Measurements from ENCODE around the gene MDH2. TPM values are rescaled to one million over a fixed set of nuclear protein-coding genes. Genes with fewer than 3 reads are reported as not detected.
A peak's percentile ranks its signal among the peaks of the same experiment; 100 is the strongest.

The MDH2 gene
- total and polyA plus RNA-seq, 2 of the 4 experiments (the other 2 are of a cell fraction): 55.4 to 206 TPM

DNA sequence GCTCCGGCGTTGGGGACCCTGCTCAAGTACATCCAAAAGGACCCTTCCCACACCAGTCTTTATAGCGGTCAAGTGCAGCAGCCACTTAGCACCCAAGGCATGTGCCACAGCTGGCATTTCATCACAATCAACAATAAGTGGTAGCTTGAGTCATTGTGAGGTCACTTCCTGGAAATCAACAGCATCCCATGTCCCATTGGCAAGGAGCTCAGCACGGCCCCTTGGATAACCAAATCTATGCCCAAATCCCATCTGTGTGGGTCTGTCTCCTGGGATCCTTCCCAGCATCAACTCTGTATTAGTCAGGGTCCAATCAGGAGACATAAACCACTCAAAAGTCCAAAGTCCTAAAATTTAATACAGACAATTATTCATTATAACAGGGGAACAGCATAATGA is 27.1 kb downstream of the MDH2 start:
- WGBS, 2 experiments (ENCODE audit: extremely low coverage in 2 of 2, insufficient read length in 1 of 2): 100% methylated on average over 3 of the region's 4 CpGs; no CpG with 5 or more reads in 1 of the 2 experiments
- CTCF ChIA-PET: no interaction called here
- Histone ChIP-seq H4K8ac (ENCODE audit: low read depth in 2 of 2, low read length in 2 of 2) (no peak overlapping the region), H3K18ac (ENCODE audit: low read depth, low read length) (no peak overlapping the region), H3K36me3 (ENCODE audit: control insufficient read depth, insufficient read depth, low read length) (no peaks in the 10 kb centered on the region), H2BK20ac (ENCODE audit: low read depth, low read length) (peak overlapping the region; percentile 66; the same call in 1 of the 2 replicates), H2AK5ac (ENCODE audit: low read depth, low read length) (peak overlapping the region; percentile 67), H3K14ac (replicated peaks; ENCODE audit: low read depth, low read length) (no peak overlapping the region), H2BK120ac (ENCODE audit: low read depth, low read length) (0 out of 2 replicates have a peak overlapping the region, but pooled peaks have one; percentile 4), H3K4ac (ENCODE audit: low read depth, low read length) (peak overlapping the region; percentile 48; the same call in 1 of the 2 replicates), H4K5ac (ENCODE audit: low read depth, low read length) (no peak overlapping the region), H3K4me3 (ENCODE audit: insufficient read depth, low read depth, low read length) (no peak overlapping the region), H3K4me2 (ENCODE audit: low read depth, low read length) (no peak overlapping the region), H3K27me3 (ENCODE audit: control insufficient read depth, insufficient read depth, low read length) (no peaks in the 10 kb centered on the region), H3K23ac (ENCODE audit: low read depth, low read length) (no peak overlapping the region), H3K9ac (ENCODE audit: low read depth, low read length) (no peak overlapping the region), H3K4me1 (ENCODE audit: control insufficient read depth, insufficient read depth, low read length) (peaks cover 6% of the 10 kb centered on the region), H3K56ac (ENCODE audit: extremely low read depth, insufficient read depth, low read length) (no peak overlapping the region), H3K27ac (ENCODE audit: insufficient read depth, low read length) (no peak overlapping the region), H2AFZ (replicated peaks; ENCODE audit: low read length, poor library complexity) (no peak overlapping the region), H3K9me3 (ENCODE audit: control insufficient read depth, insufficient read depth, low read length) (peaks cover 5% of the 10 kb centered on the region), H3K9me1 (ENCODE audit: insufficient read depth, low read length) (peaks cover 10% of the 10 kb centered on the region), H2BK15ac (ENCODE audit: low read depth, low read length) (no peak overlapping the region), H4K91ac (ENCODE audit: insufficient read depth, low read depth, low read length) (0 out of 2 replicates have a peak overlapping the region, but pooled peaks have one; percentile 26), H2BK5ac (ENCODE audit: low read depth, low read length, poor library complexity, severe bottlenecking) (no peak overlapping the region), H2AK9ac (replicated peaks; ENCODE audit: low read depth, low read length, poor library complexity) (no peak overlapping the region), H4K20me1 (ENCODE audit: insufficient read depth, low read length) (no peaks in the 10 kb centered on the region), H3K79me1 (ENCODE audit: low read depth in 1 of 2, low read length in 2 of 2) (no peaks in the 10 kb centered on the region)
- DNase-seq (peak; percentile 49), ATAC-seq (ENCODE audit: low read depth) (no peak)
- TF ChIP-seq BHLHE40 (IDR thresholded peaks at IDR 0.05; ENCODE audit: low read depth, low read length) (peak; percentile 34; the same call in 1 of the 2 replicates), CEBPB (IDR thresholded peaks at IDR 0.05; ENCODE audit: low read depth, low read length) (peak; percentile 20; the same call in 1 of the 2 replicates)
- TF ChIP-seq, protein P1, sequence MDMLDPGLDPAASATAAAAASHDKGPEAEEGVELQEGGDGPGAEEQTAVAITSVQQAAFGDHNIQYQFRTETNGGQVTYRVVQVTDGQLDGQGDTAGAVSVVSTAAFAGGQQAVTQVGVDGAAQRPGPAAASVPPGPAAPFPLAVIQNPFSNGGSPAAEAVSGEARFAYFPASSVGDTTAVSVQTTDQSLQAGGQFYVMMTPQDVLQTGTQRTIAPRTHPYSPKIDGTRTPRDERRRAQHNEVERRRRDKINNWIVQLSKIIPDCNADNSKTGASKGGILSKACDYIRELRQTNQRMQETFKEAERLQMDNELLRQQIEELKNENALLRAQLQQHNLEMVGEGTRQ (IDR thresholded peaks at IDR 0.05; ENCODE audit: low read depth, low read length): no peak
- in situ Hi-C loops (cut with MboI; ENCODE audit: low sequenced_read_pairs): no loop called here
- dilution Hi-C loops (cut with HindIII; ENCODE audit: low sequenced_read_pairs, unreplicated experiment): no loop called here
- intact Hi-C loops (cut with micrococcal nuclease): no loop called here
- BruUV-seq (replicated peaks): no TSS peak
- POLR2A ChIA-PET (ENCODE audit: unreplicated experiment): no interaction called here
